ENCODE data around the gene ZNF492. TPM values are rescaled to one million over a fixed set of nuclear protein-coding genes. Genes with fewer than 3 reads are reported as not detected.

Gene ZNF492
- total and polyA plus RNA-seq, 9 donors, result 0.31 to 1.4 (median 0.57) TPM

DNA sequence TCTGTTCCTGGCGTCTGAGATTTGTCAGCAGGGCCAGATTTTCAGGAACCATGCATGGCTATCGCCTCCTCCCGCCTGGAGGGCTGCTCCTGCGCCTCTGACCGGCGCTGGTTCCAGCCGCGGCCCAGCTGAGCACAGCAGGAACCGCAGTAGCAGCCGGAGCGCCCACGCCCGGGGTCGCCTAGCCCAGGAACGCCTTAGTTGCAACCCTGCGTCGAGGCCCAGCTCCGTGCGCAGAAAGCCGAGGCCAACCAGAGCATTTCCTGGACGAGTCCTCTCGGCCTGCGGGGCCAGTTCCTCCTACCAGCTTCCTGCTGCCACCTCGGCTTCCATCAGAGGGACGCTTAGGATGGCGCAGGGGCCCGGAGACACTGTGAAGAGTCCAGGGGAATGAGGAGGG is 74.9 kb downstream of the ZNF492 start:
- Histone ChIP-seq H3K27me3 (peaks cover 3% of the 10 kb centered on the region), H3K4me1 (ENCODE audit: insufficient read depth) (no peaks in the 10 kb centered on the region), H3K4me3 (no peak overlapping the region), H3K36me3 (no peaks in the 10 kb centered on the region), H3K27ac (no peak overlapping the region), H3K9me3 (no peaks in the 10 kb centered on the region)
- intact Hi-C loops (cut with DNase I), result no loop called here
- TF ChIP-seq EP300 (IDR thresholded peaks at IDR 0.05) (no peak), POLR2A (IDR thresholded peaks at IDR 0.05) (no peak)
- TF ChIP-seq, protein P1, sequence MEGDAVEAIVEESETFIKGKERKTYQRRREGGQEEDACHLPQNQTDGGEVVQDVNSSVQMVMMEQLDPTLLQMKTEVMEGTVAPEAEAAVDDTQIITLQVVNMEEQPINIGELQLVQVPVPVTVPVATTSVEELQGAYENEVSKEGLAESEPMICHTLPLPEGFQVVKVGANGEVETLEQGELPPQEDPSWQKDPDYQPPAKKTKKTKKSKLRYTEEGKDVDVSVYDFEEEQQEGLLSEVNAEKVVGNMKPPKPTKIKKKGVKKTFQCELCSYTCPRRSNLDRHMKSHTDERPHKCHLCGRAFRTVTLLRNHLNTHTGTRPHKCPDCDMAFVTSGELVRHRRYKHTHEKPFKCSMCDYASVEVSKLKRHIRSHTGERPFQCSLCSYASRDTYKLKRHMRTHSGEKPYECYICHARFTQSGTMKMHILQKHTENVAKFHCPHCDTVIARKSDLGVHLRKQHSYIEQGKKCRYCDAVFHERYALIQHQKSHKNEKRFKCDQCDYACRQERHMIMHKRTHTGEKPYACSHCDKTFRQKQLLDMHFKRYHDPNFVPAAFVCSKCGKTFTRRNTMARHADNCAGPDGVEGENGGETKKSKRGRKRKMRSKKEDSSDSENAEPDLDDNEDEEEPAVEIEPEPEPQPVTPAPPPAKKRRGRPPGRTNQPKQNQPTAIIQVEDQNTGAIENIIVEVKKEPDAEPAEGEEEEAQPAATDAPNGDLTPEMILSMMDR (IDR thresholded peaks at IDR 0.05), result no peak
- DNase-seq, result no peak
- 15 to 26% (median 23%) methylated on average over 27 of the region's 27 CpGs for WGBS, 3 donors

Small RNA genes within 50 kb of the gene (small RNA-seq; reads per million reads assigned to genes)
- gene AC011467.2, result not detected

Other genes starting within 250 kb of the ZNF492 start
- 10 to 100 TPM in 1 of 7 donors, 1 to 10 TPM in 6; 5.3 to 18.4 (median 7.4) TPM for gene ZNF98, start 212.0 kb upstream of the ZNF492 start, total RNA-seq
- gene ZNF98, start 212.0 kb upstream of the ZNF492 start, polyA plus RNA-seq, result 1 to 10 TPM; 1.7 to 4.2 TPM
- under 1 TPM in 6 of 7 donors, not detected in 1; 0.12 to 0.52 (median 0.34) TPM for gene ZNF99, start 149.8 kb downstream of the ZNF492 start, total RNA-seq
- gene ZNF99, start 149.8 kb downstream of the ZNF492 start, polyA plus RNA-seq, result under 1 TPM; 0.03 to 0.08 TPM
- not detected for gene ZNF723, start 198.0 kb downstream of the ZNF492 start, total RNA-seq
- gene ZNF723, start 198.0 kb downstream of the ZNF492 start, polyA plus RNA-seq, result not detected